Endometrial microvascular endothelial cells (primary cell): ENCODE measurements around the gene ACAD11. TPM values are rescaled to one million over a fixed set of nuclear protein-coding genes. Genes with fewer than 3 reads are reported as not detected.
"Not testable (repeated sequence)": the region's sequence is repeated elsewhere in the genome, so short reads cannot be mapped to it uniquely, and the experiment has no call there.

ENCODE experiments used
- in situ Hi-C: cut with HindIII; loops from 2 replicates; pipeline ENCODE4 v1.10.0; 2017; ENCODE audit warnings: low sequenced_read_pairs, low pct_unique_long_range_greater_than_20kb; ENCODE audit errors: inconsistent ontology term
- total RNA-seq: library from RNA; depleted of rRNA; stranded (reverse); fragments of >200 nt; gene quantifications from one replicate; pipeline ENCODE4 v1.2.3, GENCODE V29; 2015; ENCODE audit errors: inconsistent ontology term

Gene ACAD11
- total RNA-seq, 1 donor from 2014 or later = 18.6 TPM

DNA sequence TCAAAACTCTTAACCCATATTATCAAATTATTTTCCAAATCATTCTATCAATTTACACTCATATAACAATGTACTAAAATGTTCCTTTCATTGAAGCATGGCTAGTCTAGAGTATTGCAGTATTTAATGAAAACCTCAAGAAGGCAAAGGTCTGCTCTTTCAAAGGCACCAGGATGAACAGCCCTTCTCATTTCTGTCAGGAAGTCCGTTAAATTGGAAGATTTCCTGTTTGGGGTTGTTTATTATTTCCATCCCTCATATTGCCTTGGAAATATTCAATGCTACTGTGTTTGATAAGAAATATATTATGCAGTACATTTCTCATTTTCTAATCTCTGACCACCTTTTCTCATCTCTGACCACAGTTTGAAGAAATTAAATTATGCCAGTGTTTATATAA, 37.5 kb downstream of the ACAD11 start:
- in situ Hi-C loops = no loop called here

GRCh38 chr3:132616780-132617179, 42.8 kb downstream of the ACAD11 start:
- in situ Hi-C loops = no loop called here

GRCh38 chr3:132615881-132616280, 43.7 kb downstream of the ACAD11 start:
- in situ Hi-C loops = no loop called here

DNA sequence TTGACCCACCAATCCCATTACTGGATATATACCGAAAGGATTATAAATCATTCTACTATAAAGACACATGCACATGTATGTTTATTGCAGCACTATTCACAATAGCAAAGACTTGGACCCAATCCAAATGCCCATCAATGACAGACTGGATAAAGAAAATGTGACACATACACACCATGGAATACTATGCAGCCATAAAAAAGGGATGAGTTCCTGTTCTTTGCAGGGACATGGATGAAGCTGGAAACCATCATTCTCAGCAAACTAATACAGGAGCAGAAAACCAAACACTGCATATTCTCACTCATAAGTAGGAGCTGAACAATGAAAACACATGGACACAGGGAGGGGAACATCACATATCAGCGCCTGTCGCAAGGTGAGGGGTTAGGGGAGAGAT, 44.3 kb downstream of the ACAD11 start:
- in situ Hi-C loops = not testable (repeated sequence)

DNA sequence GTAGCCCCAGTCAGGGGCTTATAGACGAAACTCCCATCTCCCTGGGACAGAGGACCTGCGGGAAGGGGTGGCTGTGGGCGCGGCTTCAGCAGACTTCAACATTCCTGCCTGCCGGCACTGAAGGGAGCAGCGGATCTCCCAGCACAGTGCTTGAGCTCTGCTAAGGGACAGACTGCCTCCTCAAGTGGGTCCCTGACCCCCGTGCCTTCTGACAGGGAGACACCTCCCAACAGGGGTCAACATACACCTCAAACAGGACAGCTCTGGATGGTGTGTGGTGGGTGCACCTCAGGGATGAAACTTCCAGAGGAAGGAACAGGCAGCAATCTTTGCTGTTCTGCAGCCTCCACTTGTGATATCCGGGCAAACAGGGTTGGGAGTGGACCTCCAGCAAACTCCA, 53.0 kb downstream of the ACAD11 start:
- in situ Hi-C loops = not testable (repeated sequence)

GRCh38 chr3:132606085-132606484, 53.5 kb downstream of the ACAD11 start:
- in situ Hi-C loops = no loop called here

DNA sequence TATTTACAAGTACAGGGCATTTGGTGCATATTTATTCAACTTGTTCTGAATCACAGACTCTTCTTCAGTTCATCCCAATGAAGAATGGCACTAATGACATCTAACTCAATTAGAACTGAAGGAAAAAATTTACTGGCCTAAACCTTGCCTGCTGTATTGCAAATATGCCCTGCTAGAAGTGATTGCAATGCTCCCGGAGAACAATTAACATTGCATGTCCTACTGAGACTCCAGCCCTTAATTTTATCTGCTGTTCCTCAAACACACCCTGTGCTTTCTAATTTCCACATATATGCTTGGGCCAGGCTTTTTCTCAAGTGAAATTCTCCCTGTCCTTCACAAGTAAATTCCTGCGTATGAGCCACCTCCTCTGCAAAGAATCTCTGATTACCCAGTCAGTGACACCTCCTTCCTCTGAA, 54.2 kb downstream of the ACAD11 start:
- in situ Hi-C loops = no loop called here

- in situ Hi-C loops = not testable (repeated sequence)
Observed at GRCh38 chr3:132600614-132601013, 59.0 kb downstream of the ACAD11 start.

- in situ Hi-C loops = no loop called here
Observed at GRCh38 chr3:132598181-132598580, 61.4 kb downstream of the ACAD11 start.

- in situ Hi-C loops = no loop called here
Observed at GRCh38 chr3:132597660-132598059, 61.9 kb downstream of the ACAD11 start.

GRCh38 chr3:132596816-132597433, 62.7 kb downstream of the ACAD11 start, which contains the start of gene ACKR4:
ACKR4 (plus strand) TSS chr3:132597270; CDS start chr3:132600398, 3,128 bp downstream.
- in situ Hi-C loops = no loop called here

DNA sequence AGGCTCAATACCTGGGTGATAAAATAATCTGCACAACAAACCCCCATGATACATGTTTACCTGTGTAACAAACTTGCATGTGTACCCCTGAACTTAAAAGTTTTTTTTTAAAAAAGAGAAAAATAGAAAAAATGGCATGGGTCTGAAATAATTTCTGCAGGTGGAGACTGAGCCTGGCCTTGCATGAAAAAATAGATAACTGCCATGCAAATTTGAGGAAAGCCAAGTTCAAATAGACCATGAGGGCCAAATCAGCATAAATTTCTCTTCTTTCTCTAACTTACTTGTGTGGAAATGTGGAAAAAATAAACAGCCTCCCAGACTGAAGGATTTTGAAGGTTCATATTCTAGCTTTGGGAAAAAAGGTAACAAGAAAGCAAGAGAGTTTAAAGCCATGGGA, 63.3 kb downstream of the ACAD11 start:
- in situ Hi-C loops = no loop called here

GRCh38 chr3:132595014-132595413, 64.6 kb downstream of the ACAD11 start:
- in situ Hi-C loops = no loop called here

- in situ Hi-C loops = no loop called here
Observed at GRCh38 chr3:132594498-132594897, 65.1 kb downstream of the ACAD11 start.

DNA sequence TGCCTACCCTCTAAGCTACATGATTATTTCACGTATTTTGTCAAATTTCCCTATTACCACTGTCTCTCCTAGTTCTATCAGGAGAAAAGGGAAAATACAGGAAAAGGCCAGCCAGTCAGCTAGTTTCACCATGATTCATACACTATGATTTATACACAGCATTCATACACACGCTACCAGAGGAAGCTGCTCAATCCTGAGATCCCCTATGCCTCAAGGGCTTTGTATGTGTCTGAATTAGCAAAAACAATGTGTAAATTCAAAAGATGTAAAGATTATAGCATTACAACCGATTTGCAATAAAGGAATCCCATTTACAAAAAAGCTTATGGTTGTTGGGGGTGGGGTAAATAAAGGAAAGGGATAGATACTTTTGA, 65.7 kb downstream of the ACAD11 start:
- in situ Hi-C loops = no loop called here

GRCh38 chr3:132593241-132593946, 66.2 kb downstream of the ACAD11 start:
- in situ Hi-C loops = no loop called here

GRCh38 chr3:132592216-132592615, 67.4 kb downstream of the ACAD11 start:
- in situ Hi-C loops = no loop called here

GRCh38 chr3:132587401-132587800, 72.2 kb downstream of the ACAD11 start:
- in situ Hi-C loops = no loop called here

- in situ Hi-C loops = no loop called here
Observed at GRCh38 chr3:132573797-132574211, 85.8 kb downstream of the ACAD11 start.

DNA sequence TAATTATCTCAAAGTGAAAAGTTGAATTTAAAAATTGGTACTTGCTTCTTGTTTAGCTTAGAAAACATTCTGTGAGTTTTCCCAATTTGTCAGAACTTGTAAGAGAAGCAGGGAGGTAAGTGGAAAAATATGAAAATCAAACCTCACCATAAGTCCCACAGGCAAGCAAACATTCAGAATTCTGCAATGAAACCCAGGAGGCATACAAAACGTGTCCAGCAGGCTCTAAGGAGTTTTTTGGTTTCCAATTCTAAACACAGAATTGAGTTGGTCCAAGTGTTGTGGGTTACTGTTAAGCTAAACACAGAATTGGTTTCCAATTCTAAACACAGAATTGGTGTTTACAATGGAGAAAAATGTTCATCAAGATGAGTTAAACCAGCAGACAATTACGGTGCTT, 89.6 kb downstream of the ACAD11 start:
- in situ Hi-C loops = no loop called here

DNA sequence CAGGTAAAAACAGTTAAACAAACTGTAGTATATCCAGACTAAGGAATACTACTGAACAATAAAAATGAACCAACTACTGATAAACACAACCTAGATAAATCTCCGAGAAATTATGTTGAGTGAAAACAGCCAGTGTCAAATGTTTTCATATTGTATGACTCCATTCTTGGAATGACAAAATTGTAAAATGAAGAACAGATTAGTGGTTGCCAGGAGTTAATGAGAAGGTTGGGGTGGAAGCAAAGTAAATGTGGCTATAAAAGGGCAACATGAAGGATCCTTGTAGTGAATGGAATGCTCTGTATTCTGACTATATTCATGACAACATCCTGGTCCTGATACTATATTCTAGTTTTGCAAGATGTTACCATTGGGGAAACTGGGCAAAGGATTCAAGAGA, 90.0 kb downstream of the ACAD11 start:
- in situ Hi-C loops = no loop called here
